Panc1 (cell line): ENCODE measurements around the gene TFEB. TPM values are rescaled to one million over a fixed set of nuclear protein-coding genes. Genes with fewer than 3 reads are reported as not detected.

Experiments
- ATAC-seq: fragments of 200-7000 bp; cut with Tn5 transposase; 2 replicates; pipeline ENCODE4 v1.9.1; 2020; ENCODE audit warnings: mild to moderate bottlenecking, moderate library complexity
- BruUV-seq: library from RNA; stranded (reverse); fragments of 400-500 nt; replicated peaks from 2 replicates; lab custom pipeline; 2021; lab: Mats Ljungman, UMichigan
- CTCF ChIA-PET: fragments of 300-600 bp; sonication (Branson Sonifier 250); formaldehyde crosslinking; loops from one replicate; lab custom pipeline; 2022; ENCODE audit warnings: antibody characterized with exemption; lab: Charles Lee
- POLR2A ChIA-PET: fragments of 300-600 bp; sonication (Branson Sonifier 250); formaldehyde crosslinking; loops from one replicate; lab custom pipeline; 2022; ENCODE audit warnings: antibody characterized with exemption; lab: Charles Lee
- DNase-seq: peaks from one replicate; pipeline ENCODE4 v3.0.0-alpha.2; 2010; ENCODE audit warnings: low read depth, low spot score
- H3K27ac ChIP-seq: 2 replicates; pipeline ENCODE4 v1.5.1; 2011; ENCODE audit warnings: mild to moderate bottlenecking, low read length, inconsistent platforms
- H3K27me3 ChIP-seq: fragments of 200-500 bp; sonication (Bioruptor generic); 2 replicates; pipeline ENCODE4 v1.6.0; 2014; ENCODE audit warnings: low read length, inconsistent platforms; ENCODE audit not compliant: control insufficient read depth, insufficient read depth
- H3K36me3 ChIP-seq: fragments of 200-500 bp; sonication (Bioruptor generic); 2 replicates; pipeline ENCODE4 v1.5.1; 2014; ENCODE audit warnings: inconsistent platforms, mild to moderate bottlenecking, low read length, moderate library complexity; ENCODE audit not compliant: control insufficient read depth, insufficient read depth
- H3K4me1 ChIP-seq: 2 replicates; pipeline ENCODE4 v1.5.1; 2011; ENCODE audit warnings: inconsistent platforms, mild to moderate bottlenecking, low read length, moderate library complexity; ENCODE audit not compliant: control insufficient read depth, insufficient read depth
- H3K4me3 ChIP-seq, 2 experiments: 2 replicates each; pipeline ENCODE4 v1.5.1; 2011 to 2012; ENCODE audit warnings: low read depth in 2 of 2, low read length in 2 of 2, mild to moderate bottlenecking in 2 of 2, inconsistent platforms in 1 of 2, moderate library complexity in 1 of 2
- H3K9me3 ChIP-seq: fragments of 200-500 bp; sonication (Bioruptor generic); 2 replicates; pipeline ENCODE4 v1.5.1; 2014; ENCODE audit warnings: low read depth, mild to moderate bottlenecking, inconsistent platforms, low read length, moderate library complexity; ENCODE audit not compliant: control insufficient read depth, insufficient read depth
- CTCF ChIP-seq: fragments of 450-650 bp; IDR thresholded peaks from 2 replicates; pipeline ENCODE4 v1.5.1; 2017; ENCODE audit warnings: mild to moderate bottlenecking
- POLR2AphosphoS5 ChIP-seq: IDR thresholded peaks from 2 replicates; pipeline ENCODE4 v1.6.1; 2012; ENCODE audit warnings: mild to moderate bottlenecking, low read depth, low read length, moderate library complexity
- REST ChIP-seq, 2 experiments: IDR thresholded peaks; 2 replicates each; pipeline ENCODE4 v1.6.1; 2011 to 2012; ENCODE audit warnings: low read depth in 2 of 2, control low read depth in 1 of 2, low read length in 1 of 2, mild to moderate bottlenecking in 1 of 2, moderate library complexity in 1 of 2; ENCODE audit not compliant: insufficient read depth in 1 of 2
- SIN3A ChIP-seq: IDR thresholded peaks from 2 replicates; pipeline ENCODE4 v1.6.1; 2012; ENCODE audit warnings: low read depth, mild to moderate bottlenecking, low read length, moderate library complexity, borderline replicate concordance; ENCODE audit not compliant: insufficient read depth
- TCF7L2 ChIP-seq: IDR thresholded peaks from 2 replicates; pipeline ENCODE4 v1.6.1; 2011; ENCODE audit warnings: mild to moderate bottlenecking, low read depth, low read length, inconsistent platforms
- in situ Hi-C: cut with HindIII; loops from 2 replicates; pipeline ENCODE4 v1.10.0; 2016; ENCODE audit warnings: low sequenced_read_pairs, low pct_unique_long_range_greater_than_20kb
- intact Hi-C: fragments of 100-400 bp; cut with micrococcal nuclease; formaldehyde crosslinking; loops from one replicate; pipeline ENCODE4 v1.10.0; 2022; ENCODE audit not compliant: unreplicated experiment
- total RNA-seq: library from RNA; stranded (reverse); gene quantifications from one replicate; pipeline ENCODE4 v1.2.1, GENCODE V29; 2021; ENCODE audit not compliant: unreplicated experiment

The TFEB gene
- total RNA-seq, 1 experiment from 2014 or later, result 13.3 TPM

DNA sequence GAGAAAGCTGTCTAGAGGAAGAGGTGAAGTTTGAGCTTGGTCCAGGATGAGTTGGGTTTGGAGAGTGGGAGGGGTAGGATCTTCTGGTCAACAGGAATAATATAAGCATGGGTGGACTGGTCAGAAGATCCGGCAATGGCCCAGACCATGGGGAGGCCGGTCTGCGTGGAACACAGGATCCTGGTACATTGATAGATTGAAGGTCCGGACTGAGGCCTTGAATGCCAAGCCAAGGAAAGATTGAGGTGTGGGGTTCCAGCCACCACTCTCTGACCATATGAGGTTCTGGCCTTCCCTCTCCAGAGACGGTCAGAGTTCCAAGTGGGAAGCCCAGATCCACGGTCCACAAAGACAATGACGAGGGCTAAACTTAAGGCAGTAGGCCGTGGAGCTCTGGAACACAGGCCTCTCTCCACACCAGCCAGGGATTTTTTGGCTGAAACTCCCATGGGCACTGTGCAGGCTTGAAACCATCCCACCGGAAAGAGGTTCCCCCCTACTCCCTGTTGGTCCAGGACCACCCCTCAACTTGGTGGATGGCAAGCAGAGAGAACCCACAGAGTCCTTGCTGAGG, 94.0 kb downstream of the TFEB start:
- no peaks in the 10 kb centered on the region for H3K9me3 ChIP-seq
- no peak overlapping the region for H3K27ac ChIP-seq
- ChIA-PET CTCF (no interaction called here), POLR2A (no interaction called here)
- intact Hi-C loops, result no loop called here
- H3K4me3 ChIP-seq, result no peak overlapping the region
- no TSS peak for BruUV-seq
- H3K4me1 ChIP-seq, result no peaks in the 10 kb centered on the region
- ATAC-seq (no peak), DNase-seq (no peak)
- H3K36me3 ChIP-seq, result peaks cover 3% of the 10 kb centered on the region; the same call in 1 of the 2 replicates
- no peaks in the 10 kb centered on the region; the same call in none of the 2 replicates for H3K27me3 ChIP-seq
- TF ChIP-seq CTCF (no peak), TCF7L2 (no peak), REST (IDR thresholded peaks at IDR 0.05; ENCODE audit: insufficient read depth in 1 of 2, low read depth in 2 of 2, low read length in 1 of 2) (no peak), POLR2AphosphoS5 (no peak), SIN3A (no peak)
- in situ Hi-C loops, result no loop called here

DNA sequence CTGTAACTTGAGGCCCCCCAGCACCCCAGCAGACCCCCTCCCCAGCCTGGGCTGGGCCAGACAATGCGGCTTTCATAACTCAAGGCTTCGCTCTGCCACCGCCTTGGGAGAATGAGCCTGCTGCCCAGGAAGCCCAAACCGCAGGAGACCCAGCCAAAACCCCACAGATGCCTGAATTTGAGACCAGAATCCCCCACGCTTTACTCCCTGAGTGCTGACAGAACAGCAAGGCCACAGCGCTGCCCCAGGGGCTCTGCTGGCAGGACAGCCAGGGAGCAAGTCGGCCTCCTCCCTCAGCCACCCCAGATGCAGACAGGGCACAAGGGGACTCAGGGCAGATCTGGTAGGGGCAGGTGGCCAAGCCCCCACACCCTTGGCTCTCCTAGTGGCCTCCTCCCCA, 95.0 kb downstream of the TFEB start:
- Histone ChIP-seq H3K4me1 (no peaks in the 10 kb centered on the region), H3K4me3 (no peak overlapping the region), H3K27ac (no peak overlapping the region), H3K27me3 (no peaks in the 10 kb centered on the region; the same call in none of the 2 replicates), H3K36me3 (peaks cover 3% of the 10 kb centered on the region; the same call in 1 of the 2 replicates), H3K9me3 (no peaks in the 10 kb centered on the region)
- TF ChIP-seq SIN3A (no peak), TCF7L2 (no peak), CTCF (no peak), POLR2AphosphoS5 (no peak), REST (IDR thresholded peaks at IDR 0.05; ENCODE audit: insufficient read depth in 1 of 2, low read depth in 2 of 2, low read length in 1 of 2) (no peak)
- ATAC-seq (no peak), DNase-seq (no peak)
- intact Hi-C loops (no loop called here), in situ Hi-C loops (no loop called here)
- POLR2A ChIA-PET, result no interaction called here
- no TSS peak for BruUV-seq
- CTCF ChIA-PET, result no interaction called here
